Keratinocyte (primary cell): Measurements from ENCODE around the gene UGT1A4. TPM values are rescaled to one million over a fixed set of nuclear protein-coding genes. Genes with fewer than 3 reads are reported as not detected.

Experiments
- DNase-seq: peaks from one replicate; pipeline ENCODE4 v3.0.0-alpha.2; 2011; ENCODE audit warnings: low read depth, missing footprints, low spot score
- FAIRE-seq: peaks from 2 replicates; lab custom pipeline; 2011; peaks lifted over from hg19 to GRCh38; lab: Jason Lieb, UNC
- H2AFZ ChIP-seq: 2 replicates; pipeline ENCODE4 v1.6.0; 2012; ENCODE audit warnings: low read length, control low read depth, inconsistent platforms; ENCODE audit not compliant: control insufficient read depth
- H3K27ac ChIP-seq: 2 replicates; pipeline ENCODE4 v1.5.1; 2011; ENCODE audit warnings: low read length; ENCODE audit not compliant: control insufficient read depth, insufficient read depth
- H3K27me3 ChIP-seq: 3 replicates; pipeline ENCODE4 v1.6.0; 2011; ENCODE audit warnings: low read length; ENCODE audit not compliant: control insufficient read depth, insufficient read depth; ENCODE audit errors: extremely low read depth
- H3K36me3 ChIP-seq, 2 experiments: 2 replicates in 1 of 2; 3 replicates in 1 of 2; pipeline ENCODE4 v1.5.1; 2011; ENCODE audit warnings: low read length in 2 of 2, mild to moderate bottlenecking in 1 of 2; ENCODE audit not compliant: control insufficient read depth in 2 of 2, insufficient read depth in 2 of 2; ENCODE audit errors: extremely low read depth in 1 of 2
- H3K4me1 ChIP-seq: 3 replicates; pipeline ENCODE4 v1.5.1; 2011; ENCODE audit warnings: low read length; ENCODE audit not compliant: control insufficient read depth, insufficient read depth; ENCODE audit errors: extremely low read depth
- H3K4me2 ChIP-seq: 3 replicates; pipeline ENCODE4 v1.6.0; 2011; ENCODE audit warnings: low read depth, low read length; ENCODE audit not compliant: control insufficient read depth, insufficient read depth; ENCODE audit errors: extremely low read depth
- H3K4me3 ChIP-seq, 3 experiments: fragments of 200-600 bp in 1 of 3; sonication (generic) in 1 of 3; 2 replicates in 2 of 3; 3 replicates in 1 of 3; pipeline ENCODE4 v1.5.1; 2011 to 2016; ENCODE audit warnings: low read length in 3 of 3, mild to moderate bottlenecking in 3 of 3, control low read depth in 2 of 3, inconsistent platforms in 1 of 3, low read depth in 1 of 3, mixed read lengths in 1 of 3, mixed run types in 1 of 3, moderate library complexity in 1 of 3; ENCODE audit not compliant: control insufficient read depth in 2 of 3, insufficient read depth in 2 of 3; ENCODE audit errors: extremely low read depth in 1 of 3
- H3K79me2 ChIP-seq: 2 replicates; pipeline ENCODE4 v1.6.0; 2012; ENCODE audit warnings: low read length; ENCODE audit not compliant: control insufficient read depth, insufficient read depth
- H3K9ac ChIP-seq: 3 replicates; pipeline ENCODE4 v1.6.0; 2011; ENCODE audit warnings: low read length; ENCODE audit not compliant: control insufficient read depth, insufficient read depth; ENCODE audit errors: extremely low read depth
- H3K9me1 ChIP-seq: 3 replicates; pipeline ENCODE4 v1.6.0; 2011; ENCODE audit warnings: low read length; ENCODE audit not compliant: control insufficient read depth, insufficient read depth; ENCODE audit errors: extremely low read depth
- H3K9me3 ChIP-seq: 2 replicates; pipeline ENCODE4 v1.5.1; 2012; ENCODE audit warnings: low read depth, low read length; ENCODE audit not compliant: control insufficient read depth
- H4K20me1 ChIP-seq: 3 replicates; pipeline ENCODE4 v1.6.0; 2011; ENCODE audit warnings: low read length; ENCODE audit not compliant: control insufficient read depth, insufficient read depth; ENCODE audit errors: extremely low read depth
- EZH2 ChIP-seq: IDR thresholded peaks from one replicate; pipeline ENCODE4 v1.6.1; 2012; ENCODE audit warnings: inconsistent platforms, mild to moderate bottlenecking, low read length, moderate library complexity
- dilution Hi-C: fragments of 300-500 bp; cut with MboI; formaldehyde crosslinking; loops from one replicate; pipeline ENCODE4 v1.7.0; 2020; ENCODE audit warnings: low sequenced_read_pairs; ENCODE audit not compliant: extremely low pct_ligation_motif_present
- polyA plus RNA-seq, 5 experiments: library from polyadenylated mRNA; depleted of rRNA in 3 of 5; stranded (reverse) in 3 of 5; stranded (forward) in 1 of 5; unstranded in 1 of 5; fragments of >200 nt; gene quantifications; 1 replicate in 1 of 5; 2 replicates in 3 of 5; 3 replicates in 1 of 5; pipeline versions ENCODE4 v1.2.1 to v1.2.3, GENCODE V29; 2011 to 2012; ENCODE audit warnings: missing spikeins in 2 of 5, low read depth in 1 of 5, low replicate concordance in 1 of 5
- TF ChIP-seq, protein P1 (sequence below), 3 experiments: IDR thresholded peaks in 1 of 3; conservative IDR thresholded peaks in 1 of 3; optimal IDR thresholded peaks in 1 of 3; 2 replicates in 2 of 3; 3 replicates in 1 of 3; pipeline versions ENCODE3 to v1.5.1; 2011; ENCODE audit warnings: low read length in 3 of 3, mild to moderate bottlenecking in 3 of 3, moderate library complexity in 2 of 3, control low read depth in 1 of 3, inconsistent platforms in 1 of 3; ENCODE audit not compliant: insufficient read depth in 2 of 3; ENCODE audit errors: extremely low read depth in 1 of 3

Gene UGT1A4
- polyA plus RNA-seq, 1 donor (not counting 4 experiments of a cell fraction or from before 2014, with no cell fraction given), result 2.4 TPM

DNA sequence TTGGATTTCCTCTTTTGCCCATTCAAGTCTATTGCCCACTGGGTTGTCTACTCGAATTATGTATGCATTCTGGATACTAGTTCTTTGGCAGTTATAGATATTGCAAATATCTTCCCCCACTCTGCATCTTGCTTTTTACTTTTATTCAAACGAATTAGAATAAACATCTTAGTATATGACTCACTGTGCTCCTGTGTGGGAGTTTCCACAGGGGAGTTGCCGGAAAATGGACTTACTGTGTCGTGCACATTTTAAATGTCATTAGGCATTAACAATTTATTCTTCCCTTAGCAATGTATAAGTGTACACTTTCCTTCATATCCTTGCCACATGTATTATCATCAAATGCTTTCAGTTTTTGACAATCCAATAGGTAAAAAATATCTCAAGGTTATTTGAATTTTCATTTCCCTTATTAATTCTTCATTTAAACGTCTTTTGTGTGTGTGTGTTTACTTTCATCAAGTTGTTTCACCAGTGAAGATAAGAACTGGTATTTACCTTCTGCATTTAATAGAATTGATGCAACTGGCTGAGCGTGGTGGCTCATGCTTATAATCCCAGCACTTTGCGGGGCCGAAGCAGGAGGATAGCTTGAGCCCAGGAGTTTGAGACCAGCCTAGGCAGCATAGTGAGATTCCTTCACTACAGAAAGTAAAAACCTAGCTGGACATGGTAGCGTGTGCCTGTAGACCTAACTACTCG lies 10.4 kb upstream of the UGT1A4 start:
- no peaks in the 10 kb centered on the region for H3K9me1 ChIP-seq
- no peaks in the 10 kb centered on the region for H3K27me3 ChIP-seq
- peak overlapping the region in 1 of 3 experiments; percentile 2 for H3K4me3 ChIP-seq
- H3K4me1 ChIP-seq, result peaks cover 37% of the 10 kb centered on the region
- peak overlapping the region; percentile 5 for H3K9ac ChIP-seq
- peak overlapping the region; percentile 59 for H3K27ac ChIP-seq
- TF ChIP-seq EZH2, result no peak
- TF ChIP-seq, protein P1, sequence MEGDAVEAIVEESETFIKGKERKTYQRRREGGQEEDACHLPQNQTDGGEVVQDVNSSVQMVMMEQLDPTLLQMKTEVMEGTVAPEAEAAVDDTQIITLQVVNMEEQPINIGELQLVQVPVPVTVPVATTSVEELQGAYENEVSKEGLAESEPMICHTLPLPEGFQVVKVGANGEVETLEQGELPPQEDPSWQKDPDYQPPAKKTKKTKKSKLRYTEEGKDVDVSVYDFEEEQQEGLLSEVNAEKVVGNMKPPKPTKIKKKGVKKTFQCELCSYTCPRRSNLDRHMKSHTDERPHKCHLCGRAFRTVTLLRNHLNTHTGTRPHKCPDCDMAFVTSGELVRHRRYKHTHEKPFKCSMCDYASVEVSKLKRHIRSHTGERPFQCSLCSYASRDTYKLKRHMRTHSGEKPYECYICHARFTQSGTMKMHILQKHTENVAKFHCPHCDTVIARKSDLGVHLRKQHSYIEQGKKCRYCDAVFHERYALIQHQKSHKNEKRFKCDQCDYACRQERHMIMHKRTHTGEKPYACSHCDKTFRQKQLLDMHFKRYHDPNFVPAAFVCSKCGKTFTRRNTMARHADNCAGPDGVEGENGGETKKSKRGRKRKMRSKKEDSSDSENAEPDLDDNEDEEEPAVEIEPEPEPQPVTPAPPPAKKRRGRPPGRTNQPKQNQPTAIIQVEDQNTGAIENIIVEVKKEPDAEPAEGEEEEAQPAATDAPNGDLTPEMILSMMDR (optimal IDR thresholded peaks at IDR 0.05 in 1 of 3, IDR thresholded peaks at IDR 0.05 in 1 of 3, conservative IDR thresholded peaks at IDR 0.05 in 1 of 3; ENCODE audit: extremely low read depth in 1 of 3, insufficient read depth in 2 of 3, low read length in 3 of 3), result no peak
- dilution Hi-C loops, result no loop called here
- H4K20me1 ChIP-seq, result no peaks in the 10 kb centered on the region
- FAIRE-seq, result peak; percentile 44
- H3K9me3 ChIP-seq, result no peaks in the 10 kb centered on the region
- H2AFZ ChIP-seq, result no peak overlapping the region
- H3K36me3 ChIP-seq, result peaks cover 3 to 11% of the 10 kb centered on the region in 2 experiments
- DNase-seq, result no peak
- peak overlapping the region; percentile 24 for H3K4me2 ChIP-seq
- peaks cover 40% of the 10 kb centered on the region for H3K79me2 ChIP-seq

DNA sequence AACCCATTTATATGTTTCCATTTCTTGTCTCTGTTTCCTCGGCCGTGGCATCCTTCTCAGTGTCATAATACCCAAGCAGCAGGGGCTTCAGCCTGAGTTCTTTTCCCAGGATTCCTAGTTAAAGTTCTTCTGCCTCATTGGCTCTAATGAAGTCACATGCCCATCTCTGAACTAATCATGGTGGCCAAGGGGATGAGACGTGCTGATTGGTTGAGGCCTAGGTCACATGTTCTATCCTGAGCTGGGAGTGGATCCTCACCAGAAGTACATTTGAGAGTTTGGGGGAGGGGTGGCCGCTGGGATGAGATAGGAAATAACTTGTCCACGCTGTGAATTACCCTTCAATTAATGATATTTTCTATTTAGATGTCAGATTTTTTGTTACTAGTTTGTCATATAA lies 9.6 kb upstream of the UGT1A4 start:
- DNase-seq, result no peak
- dilution Hi-C loops, result no loop called here
- no peak overlapping the region for H3K4me2 ChIP-seq
- peaks cover 3 to 13% of the 10 kb centered on the region in 2 experiments for H3K36me3 ChIP-seq
- no peaks in the 10 kb centered on the region for H4K20me1 ChIP-seq
- H3K9me1 ChIP-seq, result no peaks in the 10 kb centered on the region
- H2AFZ ChIP-seq, result no peak overlapping the region
- TF ChIP-seq, protein P1 (optimal IDR thresholded peaks at IDR 0.05 in 1 of 3, IDR thresholded peaks at IDR 0.05 in 1 of 3, conservative IDR thresholded peaks at IDR 0.05 in 1 of 3; ENCODE audit: extremely low read depth in 1 of 3, insufficient read depth in 2 of 3, low read length in 3 of 3), result no peak
- no peak for TF ChIP-seq EZH2
- peaks cover 46% of the 10 kb centered on the region for H3K79me2 ChIP-seq
- H3K4me1 ChIP-seq, result peaks cover 38% of the 10 kb centered on the region
- H3K27me3 ChIP-seq, result no peaks in the 10 kb centered on the region
- no peak overlapping the region for H3K4me3 ChIP-seq
- no peaks in the 10 kb centered on the region for H3K9me3 ChIP-seq
- no peak overlapping the region for H3K9ac ChIP-seq
- FAIRE-seq, result no peak
- no peak overlapping the region for H3K27ac ChIP-seq
